GM21529 (cell line): Measurements from ENCODE around the gene ASB13.
"Not testable (repeated sequence)": the region's sequence is repeated elsewhere in the genome, so short reads cannot be mapped to it uniquely, and the experiment has no call there.

ENCODE experiments used
- ATAC-seq: cut with Tn5 transposase; IDR thresholded peaks from one replicate; pipeline ENCODE4 v1.9.1; 2021; ENCODE audit not compliant: unreplicated experiment

ASB13 gene

GRCh38 chr10:5608608-5609220, 57.7 kb downstream of the ASB13 start:
- ATAC-seq, result no peak

- no peak for ATAC-seq
These were observed 58.8 kb downstream of the ASB13 start for GRCh38 chr10:5607594-5607993.

GRCh38 chr10:5606864-5607263, 59.5 kb downstream of the ASB13 start:
- ATAC-seq, result no peak

GRCh38 chr10:5606321-5606720, 60.1 kb downstream of the ASB13 start:
- no peak for ATAC-seq

- ATAC-seq, result no peak
These were observed 61.4 kb downstream of the ASB13 start for GRCh38 chr10:5604961-5605360.

- no peak for ATAC-seq
These were observed 62.0 kb downstream of the ASB13 start for GRCh38 chr10:5604236-5604925.

GRCh38 chr10:5603848-5604170, 62.6 kb downstream of the ASB13 start:
- no peak for ATAC-seq

GRCh38 chr10:5603091-5603847, 63.1 kb downstream of the ASB13 start:
- ATAC-seq, result no peak

- ATAC-seq, result no peak
These were observed 64.4 kb downstream of the ASB13 start for GRCh38 chr10:5601826-5602495.

GRCh38 chr10:5600908-5601307, 65.5 kb downstream of the ASB13 start:
- no peak for ATAC-seq

GRCh38 chr10:5599613-5600520, 66.5 kb downstream of the ASB13 start:
- ATAC-seq, result no peak

GRCh38 chr10:5598085-5598690, 68.2 kb downstream of the ASB13 start:
- ATAC-seq, result no peak

GRCh38 chr10:5596611-5597341, 69.6 kb downstream of the ASB13 start:
- ATAC-seq, result no peak

GRCh38 chr10:5595994-5596471, 70.4 kb downstream of the ASB13 start:
- ATAC-seq, result no peak

GRCh38 chr10:5595591-5595990, 70.8 kb downstream of the ASB13 start:
- no peak for ATAC-seq

GRCh38 chr10:5595095-5595494, 71.3 kb downstream of the ASB13 start:
- ATAC-seq, result no peak

GRCh38 chr10:5594271-5595049, 71.9 kb downstream of the ASB13 start:
- no peak for ATAC-seq

- ATAC-seq, result not testable (repeated sequence)
These were observed 73.0 kb downstream of the ASB13 start for GRCh38 chr10:5593347-5593746.

- no peak for ATAC-seq
These were observed 74.3 kb downstream of the ASB13 start for GRCh38 chr10:5592070-5592469.
